ENCODE data around the gene TPP1.

GRCh38 chr11:6663794-6664469 lies 44.7 kb upstream of the TPP1 start:
- TF ChIP-seq, protein P1, sequence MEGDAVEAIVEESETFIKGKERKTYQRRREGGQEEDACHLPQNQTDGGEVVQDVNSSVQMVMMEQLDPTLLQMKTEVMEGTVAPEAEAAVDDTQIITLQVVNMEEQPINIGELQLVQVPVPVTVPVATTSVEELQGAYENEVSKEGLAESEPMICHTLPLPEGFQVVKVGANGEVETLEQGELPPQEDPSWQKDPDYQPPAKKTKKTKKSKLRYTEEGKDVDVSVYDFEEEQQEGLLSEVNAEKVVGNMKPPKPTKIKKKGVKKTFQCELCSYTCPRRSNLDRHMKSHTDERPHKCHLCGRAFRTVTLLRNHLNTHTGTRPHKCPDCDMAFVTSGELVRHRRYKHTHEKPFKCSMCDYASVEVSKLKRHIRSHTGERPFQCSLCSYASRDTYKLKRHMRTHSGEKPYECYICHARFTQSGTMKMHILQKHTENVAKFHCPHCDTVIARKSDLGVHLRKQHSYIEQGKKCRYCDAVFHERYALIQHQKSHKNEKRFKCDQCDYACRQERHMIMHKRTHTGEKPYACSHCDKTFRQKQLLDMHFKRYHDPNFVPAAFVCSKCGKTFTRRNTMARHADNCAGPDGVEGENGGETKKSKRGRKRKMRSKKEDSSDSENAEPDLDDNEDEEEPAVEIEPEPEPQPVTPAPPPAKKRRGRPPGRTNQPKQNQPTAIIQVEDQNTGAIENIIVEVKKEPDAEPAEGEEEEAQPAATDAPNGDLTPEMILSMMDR (conservative IDR thresholded peaks at IDR 0.05; ENCODE audit: low read length), result no peak
- no peak for TF ChIP-seq EZH2phosphoT487 (IDR thresholded peaks at IDR 0.05; ENCODE audit: borderline replicate concordance)

Measured in Loucy (cell line).